Activated naive CD4-positive, alpha-beta T cell (primary cell): ENCODE measurements around the gene UBTD2.

ENCODE experiments used
- DNase-seq, 4 experiments: peaks; one replicate each; lab custom pipeline; 2025; lab: John Stamatoyannopoulos, UW

The UBTD2 gene

DNA sequence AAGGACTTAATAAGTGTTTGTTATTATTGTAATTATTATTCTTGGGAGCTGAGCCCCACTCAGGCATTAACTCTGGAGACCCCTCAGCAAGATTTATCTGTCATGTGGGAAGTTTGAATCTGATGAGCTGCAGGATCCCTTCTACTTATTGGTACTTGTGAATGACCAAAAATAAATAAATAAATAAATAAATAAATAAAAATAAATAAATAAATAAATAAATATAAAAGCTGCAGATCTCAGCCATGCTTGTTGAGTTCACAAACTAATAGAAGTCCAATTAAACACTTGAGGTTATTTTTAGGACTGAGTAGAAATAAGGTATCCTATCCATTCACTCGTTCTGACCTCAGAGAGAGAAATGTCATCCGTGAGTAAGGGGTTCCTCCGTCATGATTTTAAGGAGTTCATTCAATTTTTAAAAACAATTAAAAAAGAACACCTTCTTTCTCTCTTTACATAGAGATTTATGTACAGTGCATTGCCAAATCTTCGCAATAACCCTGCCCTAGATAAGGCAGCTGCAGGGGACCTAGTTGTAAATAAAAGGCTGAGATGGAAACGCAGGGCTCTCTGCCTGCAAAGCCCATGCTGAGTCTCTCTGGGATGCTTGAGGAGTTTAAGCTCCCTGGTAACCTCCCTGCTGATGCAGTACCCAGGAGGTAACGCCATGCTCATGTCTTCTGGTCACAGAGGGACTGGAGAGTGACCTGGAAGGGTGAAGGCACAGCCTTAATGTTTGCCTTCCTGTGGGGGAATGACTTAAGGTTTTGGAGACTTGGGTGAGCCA lies 88.4 kb downstream of the UBTD2 start:
- no peak for DNase-seq

- no peak for DNase-seq
Measured at GRCh38 chr5:172193872-172194271, 89.7 kb downstream of the UBTD2 start, which contains the start of gene EFCAB9. EFCAB9 (plus strand) TSS chr5:172194172; CDS start chr5:172194173, 1 bp downstream.

GRCh38 chr5:172189693-172190296 lies 93.8 kb downstream of the UBTD2 start:
- no peak for DNase-seq

DNA sequence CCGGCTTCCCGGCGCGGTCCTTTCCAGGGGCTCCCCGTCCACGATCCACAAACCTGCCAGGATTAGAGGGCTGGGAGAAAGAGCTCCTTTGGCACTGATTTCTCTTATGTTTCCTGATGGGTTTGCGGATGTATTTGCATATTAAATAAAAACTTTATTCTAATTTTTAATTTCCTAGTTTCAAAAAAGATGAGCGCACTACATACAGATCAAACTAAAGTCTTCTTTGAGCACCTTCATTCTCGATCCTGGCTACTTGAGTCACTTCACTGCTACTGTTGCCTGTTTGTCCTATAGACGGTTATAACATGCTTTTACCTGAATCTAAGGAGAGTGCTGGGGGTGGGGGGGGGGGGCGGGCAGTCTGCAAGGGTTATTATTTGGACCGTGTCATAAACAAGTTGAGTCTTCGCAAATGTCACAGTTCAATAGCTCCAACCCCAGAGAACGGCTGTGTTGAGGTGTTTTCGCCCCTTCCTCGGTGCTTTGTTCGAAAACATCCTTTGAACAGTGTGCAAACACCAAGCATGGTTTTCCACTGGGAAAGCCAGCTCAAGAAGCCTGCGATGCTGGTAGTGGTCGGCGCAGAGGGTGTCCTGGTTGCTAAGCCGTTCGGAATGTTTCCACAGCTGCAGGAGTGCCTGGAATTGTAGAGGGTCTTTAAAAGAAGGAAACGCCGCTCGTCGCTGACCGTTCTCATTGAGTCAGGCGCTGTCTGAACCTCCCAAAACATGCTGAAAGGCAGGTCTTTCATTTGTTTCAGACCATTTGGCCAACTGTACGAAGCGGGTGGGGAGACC lies 94.5 kb downstream of the UBTD2 start:
- no peak for DNase-seq

- DNase-seq: peak; percentile 73 to 84 (median 75)
Measured at GRCh38 chr5:172188033-172188892, 95.3 kb downstream of the UBTD2 start, which contains the start of gene STK10. STK10 (minus strand) TSS chr5:172188224; CDS start chr5:172188042, 182 bp downstream.

DNA sequence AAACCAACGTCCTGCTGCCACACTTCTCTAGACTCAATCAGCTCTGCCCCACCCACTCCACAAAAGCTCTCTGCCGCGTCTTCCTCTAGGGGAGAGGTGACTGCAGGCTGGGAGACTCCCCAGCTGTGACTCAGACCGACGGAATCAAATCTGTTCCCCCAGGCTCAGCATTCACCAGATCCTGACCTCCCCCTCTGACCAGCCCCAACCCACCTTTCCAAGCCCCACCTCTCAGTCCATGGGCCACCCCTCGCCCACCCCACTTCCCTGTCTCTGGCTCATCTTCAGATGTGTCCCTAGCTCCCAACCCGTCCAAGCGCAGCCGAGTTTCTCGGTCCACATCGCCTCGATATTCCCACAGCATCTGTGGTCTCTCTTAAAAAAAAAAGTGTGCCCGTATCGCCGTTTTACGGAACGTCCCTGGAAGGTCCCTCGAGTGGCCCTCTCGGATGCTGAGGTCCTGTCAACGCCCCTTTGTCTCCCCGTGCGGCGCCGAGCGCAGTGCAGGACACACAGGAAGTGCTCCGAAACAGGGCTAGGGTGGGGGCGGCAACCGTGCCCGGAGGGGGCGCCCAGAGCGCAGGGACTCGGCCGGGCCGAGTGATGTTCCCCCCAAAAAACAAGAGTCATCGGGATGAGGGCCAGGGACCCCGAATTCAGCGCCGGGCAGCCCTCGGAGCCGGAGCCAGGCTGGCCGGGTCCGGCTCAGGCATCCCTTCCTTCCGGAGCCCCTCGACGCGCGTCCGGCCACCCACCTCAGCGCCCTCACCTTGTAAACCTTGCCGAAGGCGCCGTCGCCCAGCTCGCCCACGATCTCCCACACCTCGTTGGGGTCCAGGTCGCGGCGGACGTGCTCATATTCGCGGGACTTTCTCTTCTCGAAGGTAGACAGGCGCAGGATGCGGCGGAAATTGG lies 96.2 kb downstream of the UBTD2 start:
- peak; percentile 21 to 47 (median 34) for DNase-seq

DNA sequence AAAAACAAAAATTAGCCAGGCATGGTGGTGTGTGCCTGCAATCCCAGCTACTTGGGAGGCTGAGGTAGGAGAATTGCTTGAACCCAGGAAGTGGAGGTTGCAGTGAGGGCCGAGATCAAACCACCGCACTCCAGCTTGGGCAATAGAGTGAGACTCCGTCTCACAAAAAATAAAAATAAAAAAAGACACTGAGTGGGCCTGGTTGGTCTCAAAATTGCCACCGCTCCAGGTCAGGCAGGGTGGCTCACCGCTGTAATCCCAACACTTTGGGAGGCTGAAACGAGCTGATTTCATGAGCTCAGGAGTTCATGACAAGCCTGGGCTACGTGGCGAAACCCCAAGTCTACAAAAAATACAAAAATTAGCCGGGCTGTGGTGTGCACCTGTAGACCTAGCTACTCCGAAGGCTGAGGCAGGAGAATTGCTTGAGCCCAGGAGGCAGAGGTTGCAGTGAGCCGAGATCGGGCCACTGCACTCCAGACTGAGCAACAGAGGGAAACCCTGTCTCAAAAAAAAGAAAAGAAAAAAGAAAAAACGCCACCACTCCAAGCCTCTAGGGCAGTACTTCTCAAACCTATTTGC lies 97.4 kb downstream of the UBTD2 start:
- DNase-seq: no peak

DNA sequence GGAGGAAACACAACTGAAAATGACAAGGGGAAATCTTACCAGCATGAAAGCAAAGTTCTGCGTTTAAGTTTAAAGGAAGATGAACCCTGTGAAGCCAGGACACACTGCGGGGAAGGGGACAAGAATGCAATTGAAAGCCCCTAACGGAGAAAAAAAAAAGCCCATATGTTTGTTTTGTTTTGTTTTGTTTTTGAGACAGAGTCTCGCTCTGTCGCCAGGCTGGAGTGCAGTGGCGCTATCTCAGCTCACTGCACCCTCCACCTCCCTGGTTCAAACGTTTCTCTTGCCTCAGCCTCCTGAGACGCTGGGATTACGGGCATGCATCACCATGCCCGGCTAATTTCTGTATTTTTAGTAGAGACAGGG lies 98.5 kb downstream of the UBTD2 start:
- no peak for DNase-seq

GRCh38 chr5:172183881-172184280 lies 99.7 kb downstream of the UBTD2 start:
- no peak for DNase-seq

DNA sequence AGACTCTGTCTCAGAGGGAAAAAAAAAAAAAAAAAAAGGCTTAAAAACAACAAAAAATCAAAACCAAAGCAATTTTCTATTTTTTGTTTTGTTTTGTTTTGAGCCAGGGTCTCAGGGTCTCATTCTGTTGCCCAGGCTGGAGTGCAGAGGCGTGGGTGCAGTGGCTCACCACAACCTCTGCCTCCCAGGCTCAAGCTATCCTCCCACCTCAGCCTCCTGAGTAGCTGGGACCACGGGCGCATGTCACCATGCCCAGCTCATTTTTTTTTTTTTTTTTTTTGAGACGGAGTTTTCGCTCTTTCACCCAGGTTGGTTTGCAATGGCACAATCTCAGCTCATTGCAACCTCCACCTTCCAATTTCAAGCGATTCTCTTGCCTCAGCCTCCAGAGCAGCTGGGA lies 101.3 kb downstream of the UBTD2 start:
- no peak for DNase-seq

GRCh38 chr5:172180936-172181335 lies 102.6 kb downstream of the UBTD2 start:
- DNase-seq: peak in 1 of 4 experiments; percentile 25

GRCh38 chr5:172178991-172179989 lies 104.3 kb downstream of the UBTD2 start:
- DNase-seq: peak in 2 of 4 experiments; percentile 15 to 30

DNA sequence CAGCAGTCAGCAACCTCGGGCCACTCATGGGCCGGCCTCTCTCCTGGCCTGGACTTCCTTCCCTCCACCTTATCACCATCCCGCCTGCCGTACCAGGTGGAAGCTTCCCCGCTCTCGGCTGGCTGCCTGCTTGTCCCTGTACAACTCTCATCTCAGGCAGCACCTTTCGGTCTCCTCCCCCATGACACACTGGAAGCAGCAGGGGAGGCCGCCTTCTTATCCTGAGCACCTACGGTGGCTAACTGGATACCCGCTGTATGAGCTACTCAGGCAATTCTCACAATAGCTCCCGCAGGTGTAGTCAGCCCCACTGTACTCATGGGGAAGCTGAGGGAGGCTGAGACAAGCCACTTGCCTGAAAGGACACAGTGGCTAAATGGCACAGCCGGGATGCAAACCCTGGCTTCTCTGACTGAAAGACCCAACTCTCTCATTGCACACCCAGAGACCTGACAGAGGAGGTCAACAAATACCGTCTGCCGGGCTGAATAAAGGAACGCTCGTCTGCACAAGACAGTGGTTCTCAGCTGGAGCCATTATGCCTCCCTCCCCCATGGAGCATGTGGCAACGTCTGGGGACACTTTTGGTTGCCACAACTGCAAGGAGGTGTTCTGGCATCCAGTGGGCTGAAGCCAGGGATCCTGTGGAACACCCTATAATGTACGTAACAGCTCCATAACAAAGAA lies 105.1 kb downstream of the UBTD2 start:
- peak in 1 of 4 experiments; percentile 43 for DNase-seq

DNA sequence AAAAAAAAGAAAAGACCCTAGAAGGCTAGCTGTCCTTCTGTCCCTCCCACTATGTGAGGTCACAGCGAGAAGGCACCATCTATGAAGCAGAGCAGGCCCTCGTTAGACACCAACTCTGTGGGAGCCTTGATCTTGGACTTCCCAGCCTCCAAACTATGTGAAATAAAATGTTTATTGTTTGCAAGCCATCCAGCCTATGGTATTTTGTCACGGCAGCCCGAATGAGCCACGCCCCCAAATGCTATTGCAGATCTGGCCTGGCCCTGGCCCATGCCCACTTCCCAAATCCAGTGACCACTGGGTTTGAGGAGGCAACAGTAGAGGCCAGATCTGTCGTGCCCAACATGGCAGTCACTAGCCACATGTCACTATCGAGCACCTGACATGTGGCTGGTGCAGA lies 106.4 kb downstream of the UBTD2 start:
- DNase-seq: no peak

GRCh38 chr5:172175263-172175719 lies 108.3 kb downstream of the UBTD2 start:
- peak; percentile 26 to 87 (median 62) for DNase-seq

DNA sequence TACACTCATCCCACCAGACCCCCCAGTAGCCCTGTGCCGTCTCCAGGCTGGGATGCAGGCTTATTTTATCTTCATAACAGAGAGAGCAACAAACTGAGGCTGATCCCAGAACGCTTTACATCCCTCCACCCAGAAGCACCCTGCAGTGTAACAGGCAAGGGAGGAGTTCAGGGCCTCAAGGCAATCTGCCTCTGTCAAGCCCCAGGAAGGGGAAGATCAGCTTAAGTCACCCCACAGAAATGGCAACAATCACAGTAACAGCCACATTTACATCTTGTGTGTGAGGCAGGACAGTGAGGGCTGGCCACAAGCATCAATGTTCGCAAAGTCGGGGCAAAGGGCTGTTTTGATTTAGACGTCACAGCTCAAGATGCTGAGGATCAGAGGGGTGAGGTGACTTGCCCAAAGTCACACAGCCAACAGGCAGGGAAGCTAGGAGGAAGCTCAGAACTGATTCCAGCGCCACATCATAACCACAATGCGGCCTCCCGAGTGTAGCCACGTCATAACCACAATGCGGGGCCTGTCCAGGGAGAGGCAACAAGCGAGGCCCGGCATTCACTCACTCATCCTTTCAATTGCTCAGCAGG lies 109.9 kb downstream of the UBTD2 start:
- peak in 3 of 4 experiments; percentile 12 to 22 (median 20) for DNase-seq

DNA sequence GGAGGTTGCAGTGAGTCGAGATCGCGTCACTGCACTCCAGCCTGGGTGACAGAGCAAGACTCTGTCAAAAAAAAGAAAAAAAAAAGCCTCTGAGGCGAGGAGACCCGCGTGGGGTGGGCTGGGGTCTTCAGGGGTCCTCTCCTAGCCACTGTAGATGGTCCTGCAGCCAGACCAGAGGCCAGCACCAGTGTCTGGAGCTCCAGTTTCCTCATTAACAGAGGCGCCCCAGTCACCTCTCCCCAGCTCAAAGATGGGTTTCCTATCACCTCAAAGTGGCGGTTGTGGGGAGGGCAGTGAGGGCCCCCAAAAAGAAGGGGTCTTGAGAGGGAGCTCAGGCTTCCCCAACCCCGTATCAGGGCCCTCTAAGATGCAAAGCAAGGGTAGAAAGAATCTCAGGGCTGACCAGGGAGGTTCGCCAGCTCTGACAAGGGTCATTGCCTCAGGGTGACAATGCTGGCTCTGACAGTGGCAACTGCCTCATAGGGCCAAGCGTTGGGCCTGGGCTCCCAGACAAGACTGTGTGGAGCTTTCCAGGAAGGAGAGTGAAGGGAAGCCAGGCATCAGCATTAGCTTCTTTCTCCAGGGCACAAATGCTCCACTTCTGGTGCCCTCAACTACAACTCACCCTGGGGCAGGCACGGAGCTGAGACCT lies 110.5 kb downstream of the UBTD2 start:
- DNase-seq: no peak
